Measurements from ENCODE around the gene SENP3. TPM values are rescaled to one million over a fixed set of nuclear protein-coding genes. Genes with fewer than 3 reads are reported as not detected.

Gene SENP3
- polyA plus RNA-seq, 3 donors from 2014 or later = 17.5 to 19.4 (median 19.0) TPM

- no peaks in the 10 kb centered on the region for H3K9me3 Mint-ChIP-seq
- no peak for DNase-seq
- peak overlapping the region; percentile 13 to 62 (median 58) for H3K4me3 Mint-ChIP-seq
- peak overlapping the region in 4 of 6 donors; percentile 2 to 76 (median 51) for H3K27ac Mint-ChIP-seq
- H3K4me1 Mint-ChIP-seq = peaks cover 33 to 44% of the 10 kb centered on the region in 2 donors
- peaks cover 5 to 13% (median 12%) of the 10 kb centered on the region in 3 donors for H3K27me3 Mint-ChIP-seq (ENCODE audit: low read depth in 3 of 3)
- H3K36me3 Mint-ChIP-seq = peaks cover 0 to 11% (median 0%) of the 10 kb centered on the region in 3 donors
Measured at GRCh38 chr17:7611635-7612293, 50.0 kb downstream of the SENP3 start.

GRCh38 chr17:7612294-7612640, 50.5 kb downstream of the SENP3 start:
- Mint-ChIP-seq H3K4me3 (peak overlapping the region; percentile 13 to 62 (median 58)), H3K36me3 (peaks cover 0 to 11% (median 0%) of the 10 kb centered on the region in 3 donors), H3K27ac (peak overlapping the region in 5 of 6 donors; percentile 2 to 76 (median 42)), H3K9me3 (no peaks in the 10 kb centered on the region), H3K4me1 (peaks cover 33 to 44% of the 10 kb centered on the region in 2 donors), H3K27me3 (ENCODE audit: low read depth in 3 of 3) (peaks cover 5 to 13% (median 12%) of the 10 kb centered on the region in 3 donors)
- DNase-seq = no peak

- DNase-seq = no peak
- Mint-ChIP-seq H3K27me3 (ENCODE audit: low read depth in 3 of 3) (peaks cover 5 to 13% (median 12%) of the 10 kb centered on the region in 3 donors), H3K27ac (peak overlapping the region; percentile 77 to 94 (median 84)), H3K9me3 (no peaks in the 10 kb centered on the region), H3K4me1 (peaks cover 33 to 44% of the 10 kb centered on the region in 2 donors), H3K36me3 (peaks cover 0 to 11% (median 0%) of the 10 kb centered on the region in 3 donors), H3K4me3 (peak overlapping the region; percentile 83 to 94 (median 85))
Measured at GRCh38 chr17:7613769-7614424, 52.2 kb downstream of the SENP3 start.

- Mint-ChIP-seq H3K9me3 (no peaks in the 10 kb centered on the region), H3K27ac (peak within 1 kb of the TSS; percentile 83 to 96 (median 92)), H3K27me3 (ENCODE audit: low read depth in 3 of 3) (peaks cover 5 to 13% (median 12%) of the 10 kb centered on the region in 3 donors), H3K4me3 (peak within 1 kb of the TSS; percentile 85 to 94 (median 89)), H3K4me1 (peaks cover 29 to 39% of the 10 kb centered on the region in 2 donors), H3K36me3 (peaks cover 0 to 11% (median 0%) of the 10 kb centered on the region in 3 donors)
- peak; percentile 98 to 99 (median 99) for DNase-seq
Measured at GRCh38 chr17:7614425-7615264, 52.9 kb downstream of the SENP3 start, which contains the start of gene FXR2. Gene FXR2 (minus strand): TSS chr17:7614897. CDS start chr17:7614532, 365 bp downstream.

- Mint-ChIP-seq H3K27ac (peak overlapping the region; percentile 83 to 96 (median 88)), H3K4me1 (peaks cover 29 to 34% of the 10 kb centered on the region in 2 donors), H3K9me3 (no peaks in the 10 kb centered on the region), H3K27me3 (ENCODE audit: low read depth in 3 of 3) (peaks cover 5 to 13% (median 12%) of the 10 kb centered on the region in 3 donors), H3K4me3 (peak overlapping the region; percentile 84 to 89 (median 86)), H3K36me3 (peaks cover 0 to 11% (median 0%) of the 10 kb centered on the region in 3 donors)
- DNase-seq = no peak
Measured at GRCh38 chr17:7615265-7615747, 53.6 kb downstream of the SENP3 start.

- DNase-seq = no peak
- H3K4me1 Mint-ChIP-seq = peaks cover 5 to 8% of the 10 kb centered on the region in 2 donors
- H3K4me3 Mint-ChIP-seq = no peak overlapping the region
- peaks cover 5 to 13% (median 11%) of the 10 kb centered on the region in 3 donors for H3K27me3 Mint-ChIP-seq (ENCODE audit: low read depth in 3 of 3)
- H3K27ac Mint-ChIP-seq = no peak overlapping the region
- H3K9me3 Mint-ChIP-seq = no peaks in the 10 kb centered on the region
- H3K36me3 Mint-ChIP-seq = no peaks in the 10 kb centered on the region
Measured at GRCh38 chr17:7618608-7619007, 56.9 kb downstream of the SENP3 start.

GRCh38 chr17:7620835-7621234, 59.1 kb downstream of the SENP3 start:
- Mint-ChIP-seq H3K27ac (no peak overlapping the region), H3K9me3 (no peaks in the 10 kb centered on the region), H3K4me3 (no peak overlapping the region), H3K4me1 (no peaks in the 10 kb centered on the region), H3K27me3 (ENCODE audit: low read depth in 3 of 3) (peaks cover 0 to 1% (median 0%) of the 10 kb centered on the region in 3 donors), H3K36me3 (no peaks in the 10 kb centered on the region)
- no peak for DNase-seq

Other genes starting within 250 kb of the SENP3 start
- 100 to 1,000 TPM; 100 to 129 (median 123) TPM for gene GPS2, start 246.6 kb upstream of the SENP3 start, polyA plus RNA-seq
- gene NEURL4, start 232.6 kb upstream of the SENP3 start, polyA plus RNA-seq = 1 to 10 TPM in 2 of 3 donors, under 1 TPM in 1; 0.58 to 2.8 (median 1.4) TPM
- gene ACAP1, start 225.4 kb upstream of the SENP3 start, polyA plus RNA-seq = 100 to 1,000 TPM; 137 to 227 (median 214) TPM
- gene KCTD11, start 209.8 kb upstream of the SENP3 start, polyA plus RNA-seq = 10 to 100 TPM in 1 of 3 donors, 1 to 10 TPM in 2; 5.5 to 13.0 (median 9.4) TPM
- gene TMEM95, start 206.8 kb upstream of the SENP3 start, polyA plus RNA-seq = not detected
- under 1 TPM in 2 of 3 donors, not detected in 1; 0.21 to 0.29 TPM for gene TNK1, start 180.8 kb upstream of the SENP3 start, polyA plus RNA-seq
- gene PLSCR3, start 167.4 kb upstream of the SENP3 start, polyA plus RNA-seq = 10 to 100 TPM; 38.1 to 82.5 (median 54.2) TPM
- 100 to 1,000 TPM in 1 of 3 donors, 10 to 100 TPM in 2; 30.7 to 116 (median 60.7) TPM for gene TMEM256, start 157.8 kb upstream of the SENP3 start, polyA plus RNA-seq
- gene NLGN2, start 154.1 kb upstream of the SENP3 start, polyA plus RNA-seq = not detected
- gene SPEM1, start 141.6 kb upstream of the SENP3 start, polyA plus RNA-seq = not detected
- not detected for gene SPEM2, start 136.3 kb upstream of the SENP3 start, polyA plus RNA-seq
- gene SPEM3, start 133.1 kb upstream of the SENP3 start, polyA plus RNA-seq = not detected
- gene TMEM102, start 126.5 kb upstream of the SENP3 start, polyA plus RNA-seq = 10 to 100 TPM; 15.9 to 27.9 (median 16.4) TPM
- not detected for gene FGF11, start 122.4 kb upstream of the SENP3 start, polyA plus RNA-seq
- gene CHRNB1, start 116.9 kb upstream of the SENP3 start, polyA plus RNA-seq = 10 to 100 TPM; 32.4 to 41.3 (median 38.5) TPM
- gene ZBTB4, start 82.3 kb upstream of the SENP3 start, polyA plus RNA-seq = 10 to 100 TPM in 1 of 3 donors, 1 to 10 TPM in 2; 4.4 to 25.8 (median 8.3) TPM
- not detected for gene SLC35G6, start 80.5 kb upstream of the SENP3 start, polyA plus RNA-seq
- gene POLR2A, start 77.6 kb upstream of the SENP3 start, polyA plus RNA-seq = 10 to 100 TPM; 16.0 to 67.8 (median 25.7) TPM
- gene TNFSF12, start 12.9 kb upstream of the SENP3 start, polyA plus RNA-seq = 10 to 100 TPM; 32.1 to 69.9 (median 32.7) TPM
- gene TNFSF13, start 3.2 kb upstream of the SENP3 start, polyA plus RNA-seq = 1 to 10 TPM; 1.4 to 6.1 (median 5.3) TPM
- gene CD68, start 17.7 kb downstream of the SENP3 start, polyA plus RNA-seq = 1 to 10 TPM; 1.9 to 6.5 (median 6.1) TPM
- gene MPDU1, start 21.9 kb downstream of the SENP3 start, polyA plus RNA-seq = 10 to 100 TPM; 31.6 to 44.0 (median 41.6) TPM
- not detected for gene SOX15, start 28.2 kb downstream of the SENP3 start, polyA plus RNA-seq
- gene FXR2, start 53.0 kb downstream of the SENP3 start, polyA plus RNA-seq = 10 to 100 TPM in 2 of 3 donors, 1 to 10 TPM in 1; 8.3 to 25.1 (median 10.4) TPM
- 10 to 100 TPM; 33.9 to 39.1 (median 35.4) TPM for gene SAT2, start 65.9 kb downstream of the SENP3 start, polyA plus RNA-seq
- gene SHBG, start 68.2 kb downstream of the SENP3 start, polyA plus RNA-seq = not detected
- gene ATP1B2, start 89.0 kb downstream of the SENP3 start, polyA plus RNA-seq = not detected
- 10 to 100 TPM; 17.0 to 39.7 (median 18.7) TPM for gene TP53, start 125.6 kb downstream of the SENP3 start, polyA plus RNA-seq
- 10 to 100 TPM; 18.5 to 24.8 (median 18.7) TPM for gene WRAP53, start 126.6 kb downstream of the SENP3 start, polyA plus RNA-seq
- not detected for gene EFNB3, start 143.3 kb downstream of the SENP3 start, polyA plus RNA-seq
- gene DNAH2, start 155.8 kb downstream of the SENP3 start, polyA plus RNA-seq = under 1 TPM in 1 of 3 donors, not detected in 2; 0.26 TPM